ENCODE results near the gene CDH26.

CDH26 gene

GRCh38 chr20:60024801-60025200, 66.6 kb downstream of the CDH26 start:
- no peak overlapping the region for H3K4me3 ChIP-seq (replicated peaks; ENCODE audit: insufficient read depth, low read length)
- no peaks in the 10 kb centered on the region for H3K27me3 ChIP-seq (ENCODE audit: insufficient read depth, poor library complexity, severe bottlenecking)
- no peak for DNase-seq (ENCODE audit: low read depth in 1 of 2, low spot score in 1 of 2)
- no peak overlapping the region for H3K27ac ChIP-seq (replicated peaks)
- TF ChIP-seq SPI1 (IDR thresholded peaks at IDR 0.05; ENCODE audit: borderline replicate concordance, low read depth): no peak
- no peak for TF ChIP-seq POLR2AphosphoS5 (IDR thresholded peaks at IDR 0.05; ENCODE audit: low read depth)
- TF ChIP-seq, protein P1, sequence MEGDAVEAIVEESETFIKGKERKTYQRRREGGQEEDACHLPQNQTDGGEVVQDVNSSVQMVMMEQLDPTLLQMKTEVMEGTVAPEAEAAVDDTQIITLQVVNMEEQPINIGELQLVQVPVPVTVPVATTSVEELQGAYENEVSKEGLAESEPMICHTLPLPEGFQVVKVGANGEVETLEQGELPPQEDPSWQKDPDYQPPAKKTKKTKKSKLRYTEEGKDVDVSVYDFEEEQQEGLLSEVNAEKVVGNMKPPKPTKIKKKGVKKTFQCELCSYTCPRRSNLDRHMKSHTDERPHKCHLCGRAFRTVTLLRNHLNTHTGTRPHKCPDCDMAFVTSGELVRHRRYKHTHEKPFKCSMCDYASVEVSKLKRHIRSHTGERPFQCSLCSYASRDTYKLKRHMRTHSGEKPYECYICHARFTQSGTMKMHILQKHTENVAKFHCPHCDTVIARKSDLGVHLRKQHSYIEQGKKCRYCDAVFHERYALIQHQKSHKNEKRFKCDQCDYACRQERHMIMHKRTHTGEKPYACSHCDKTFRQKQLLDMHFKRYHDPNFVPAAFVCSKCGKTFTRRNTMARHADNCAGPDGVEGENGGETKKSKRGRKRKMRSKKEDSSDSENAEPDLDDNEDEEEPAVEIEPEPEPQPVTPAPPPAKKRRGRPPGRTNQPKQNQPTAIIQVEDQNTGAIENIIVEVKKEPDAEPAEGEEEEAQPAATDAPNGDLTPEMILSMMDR (IDR thresholded peaks at IDR 0.05; ENCODE audit: insufficient read depth, low read length): no peak
- TF ChIP-seq, protein P2, sequence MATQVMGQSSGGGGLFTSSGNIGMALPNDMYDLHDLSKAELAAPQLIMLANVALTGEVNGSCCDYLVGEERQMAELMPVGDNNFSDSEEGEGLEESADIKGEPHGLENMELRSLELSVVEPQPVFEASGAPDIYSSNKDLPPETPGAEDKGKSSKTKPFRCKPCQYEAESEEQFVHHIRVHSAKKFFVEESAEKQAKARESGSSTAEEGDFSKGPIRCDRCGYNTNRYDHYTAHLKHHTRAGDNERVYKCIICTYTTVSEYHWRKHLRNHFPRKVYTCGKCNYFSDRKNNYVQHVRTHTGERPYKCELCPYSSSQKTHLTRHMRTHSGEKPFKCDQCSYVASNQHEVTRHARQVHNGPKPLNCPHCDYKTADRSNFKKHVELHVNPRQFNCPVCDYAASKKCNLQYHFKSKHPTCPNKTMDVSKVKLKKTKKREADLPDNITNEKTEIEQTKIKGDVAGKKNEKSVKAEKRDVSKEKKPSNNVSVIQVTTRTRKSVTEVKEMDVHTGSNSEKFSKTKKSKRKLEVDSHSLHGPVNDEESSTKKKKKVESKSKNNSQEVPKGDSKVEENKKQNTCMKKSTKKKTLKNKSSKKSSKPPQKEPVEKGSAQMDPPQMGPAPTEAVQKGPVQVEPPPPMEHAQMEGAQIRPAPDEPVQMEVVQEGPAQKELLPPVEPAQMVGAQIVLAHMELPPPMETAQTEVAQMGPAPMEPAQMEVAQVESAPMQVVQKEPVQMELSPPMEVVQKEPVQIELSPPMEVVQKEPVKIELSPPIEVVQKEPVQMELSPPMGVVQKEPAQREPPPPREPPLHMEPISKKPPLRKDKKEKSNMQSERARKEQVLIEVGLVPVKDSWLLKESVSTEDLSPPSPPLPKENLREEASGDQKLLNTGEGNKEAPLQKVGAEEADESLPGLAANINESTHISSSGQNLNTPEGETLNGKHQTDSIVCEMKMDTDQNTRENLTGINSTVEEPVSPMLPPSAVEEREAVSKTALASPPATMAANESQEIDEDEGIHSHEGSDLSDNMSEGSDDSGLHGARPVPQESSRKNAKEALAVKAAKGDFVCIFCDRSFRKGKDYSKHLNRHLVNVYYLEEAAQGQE (IDR thresholded peaks at IDR 0.05; ENCODE audit: insufficient replicate concordance, low read depth): no peak
- TF ChIP-seq GABPA (IDR thresholded peaks at IDR 0.05; ENCODE audit: low read depth): no peak

DNA sequence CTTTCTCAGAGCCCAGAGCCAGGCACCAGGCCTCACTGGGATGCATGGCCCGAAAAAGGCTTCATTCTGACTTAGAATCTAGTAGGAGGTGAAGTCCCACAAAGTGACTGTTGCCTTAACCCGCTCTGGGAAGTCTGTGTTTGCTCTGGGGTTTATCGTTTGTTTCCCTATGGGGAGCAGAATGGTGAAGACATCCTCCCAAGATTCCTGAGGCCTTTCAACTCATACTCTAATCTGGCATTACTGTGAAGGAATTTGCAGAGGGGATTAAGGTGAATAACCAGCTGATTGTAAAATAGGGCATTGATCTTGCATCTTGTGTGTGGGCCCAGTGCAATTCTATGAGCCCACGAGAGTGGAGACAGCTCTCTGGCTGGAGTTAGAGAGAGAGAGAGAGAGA, 67.8 kb downstream of the CDH26 start:
- H3K4me3 ChIP-seq (replicated peaks; ENCODE audit: insufficient read depth, low read length): no peak overlapping the region
- no peak overlapping the region for H3K27ac ChIP-seq (replicated peaks)
- DNase-seq (ENCODE audit: low read depth in 1 of 2, low spot score in 1 of 2): no peak
- TF ChIP-seq SPI1 (IDR thresholded peaks at IDR 0.05; ENCODE audit: borderline replicate concordance, low read depth) (no peak), GABPA (IDR thresholded peaks at IDR 0.05; ENCODE audit: low read depth) (no peak), POLR2AphosphoS5 (IDR thresholded peaks at IDR 0.05; ENCODE audit: low read depth) (no peak)
- TF ChIP-seq, protein P2 (IDR thresholded peaks at IDR 0.05; ENCODE audit: insufficient replicate concordance, low read depth): no peak
- TF ChIP-seq, protein P1 (IDR thresholded peaks at IDR 0.05; ENCODE audit: insufficient read depth, low read length): no peak
- no peaks in the 10 kb centered on the region for H3K27me3 ChIP-seq (ENCODE audit: insufficient read depth, poor library complexity, severe bottlenecking)

GRCh38 chr20:60030471-60030870, 72.2 kb downstream of the CDH26 start:
- DNase-seq (ENCODE audit: low read depth in 1 of 2, low spot score in 1 of 2): no peak
- TF ChIP-seq, protein P2 (IDR thresholded peaks at IDR 0.05; ENCODE audit: insufficient replicate concordance, low read depth): no peak
- no peak for TF ChIP-seq POLR2AphosphoS5 (IDR thresholded peaks at IDR 0.05; ENCODE audit: low read depth)
- TF ChIP-seq, protein P1 (IDR thresholded peaks at IDR 0.05; ENCODE audit: insufficient read depth, low read length): no peak
- no peak for TF ChIP-seq GABPA (IDR thresholded peaks at IDR 0.05; ENCODE audit: low read depth)
- no peak for TF ChIP-seq SPI1 (IDR thresholded peaks at IDR 0.05; ENCODE audit: borderline replicate concordance, low read depth)
- H3K27me3 ChIP-seq (ENCODE audit: insufficient read depth, poor library complexity, severe bottlenecking): no peaks in the 10 kb centered on the region
- no peak overlapping the region for H3K27ac ChIP-seq (replicated peaks)
- H3K4me3 ChIP-seq (replicated peaks; ENCODE audit: insufficient read depth, low read length): no peak overlapping the region
